ENCODE results near the gene OTUD5.

The OTUD5 gene

GRCh38 chrX:48937054-48937907, 20.1 kb downstream of the OTUD5 start:
- DNase-seq, result peak; percentile 40

DNA sequence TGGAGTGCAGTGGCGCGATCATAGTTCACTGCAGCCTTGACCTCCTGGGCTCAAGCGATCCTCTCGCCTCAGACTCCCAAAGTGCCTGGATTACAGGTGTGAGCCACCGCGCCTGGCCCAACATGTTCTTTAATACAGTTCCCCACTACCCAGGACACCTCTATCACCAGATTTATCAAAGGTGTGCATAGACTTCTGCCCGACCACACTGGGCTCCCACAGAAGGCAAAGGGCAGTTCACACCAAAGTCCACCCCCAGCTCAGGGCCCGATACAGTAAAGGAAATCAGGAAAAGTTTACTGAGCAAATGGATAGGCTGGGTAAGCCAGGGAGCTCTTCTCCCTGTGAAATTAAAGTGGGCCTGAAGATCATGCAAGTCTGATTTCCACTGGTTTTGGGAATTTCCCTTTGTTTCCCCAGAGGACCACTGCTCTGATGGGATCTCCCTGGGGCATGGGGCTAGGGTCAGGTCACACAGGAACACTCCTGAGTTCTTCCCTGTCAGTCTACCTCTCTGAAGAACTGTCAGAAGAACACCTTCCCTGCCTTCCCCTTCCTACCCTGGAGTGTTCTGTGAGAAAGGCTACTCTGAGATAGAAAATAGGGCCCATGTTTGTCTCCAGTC, 20.9 kb downstream of the OTUD5 start:
- DNase-seq, result no peak

- DNase-seq, result no peak
Measured at GRCh38 chrX:48935301-48935670, 22.1 kb downstream of the OTUD5 start.

DNA sequence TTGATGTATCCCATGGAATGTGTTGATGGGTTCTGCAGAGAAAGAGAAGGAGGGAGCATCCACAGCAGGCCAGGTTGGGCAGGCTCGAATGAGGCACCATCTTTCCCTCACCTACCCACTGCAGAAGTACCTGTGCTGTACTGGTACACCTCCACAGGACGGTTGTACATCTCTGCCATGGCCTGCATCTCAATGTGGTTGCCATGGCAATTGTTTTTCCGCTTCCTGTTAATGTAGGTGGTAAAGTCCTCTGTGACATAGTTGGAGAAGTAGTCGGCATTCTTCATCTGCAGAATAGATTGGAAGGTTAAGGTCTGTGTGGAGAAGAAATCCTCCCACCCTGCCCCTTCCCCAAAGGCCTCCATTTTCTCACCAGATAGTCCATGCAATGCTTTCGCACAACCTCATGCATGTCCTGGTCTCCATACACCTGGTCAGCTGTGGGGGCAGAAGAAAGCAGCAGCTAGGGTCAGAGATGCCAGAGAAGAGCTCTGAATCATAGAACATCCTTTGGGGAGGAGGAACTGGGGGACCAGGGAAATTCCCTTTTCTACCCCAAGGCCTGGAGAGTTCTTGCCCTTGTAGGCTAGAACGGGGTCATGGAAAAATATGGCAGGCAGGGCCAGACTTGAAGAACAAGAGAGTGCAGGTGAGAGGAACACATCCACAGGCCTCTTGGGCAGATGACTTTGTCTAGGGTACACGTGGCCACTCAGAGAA, 22.7 kb downstream of the OTUD5 start:
- DNase-seq, result no peak

- DNase-seq, result no peak
Measured at GRCh38 chrX:48933757-48934156, 23.6 kb downstream of the OTUD5 start.

DNA sequence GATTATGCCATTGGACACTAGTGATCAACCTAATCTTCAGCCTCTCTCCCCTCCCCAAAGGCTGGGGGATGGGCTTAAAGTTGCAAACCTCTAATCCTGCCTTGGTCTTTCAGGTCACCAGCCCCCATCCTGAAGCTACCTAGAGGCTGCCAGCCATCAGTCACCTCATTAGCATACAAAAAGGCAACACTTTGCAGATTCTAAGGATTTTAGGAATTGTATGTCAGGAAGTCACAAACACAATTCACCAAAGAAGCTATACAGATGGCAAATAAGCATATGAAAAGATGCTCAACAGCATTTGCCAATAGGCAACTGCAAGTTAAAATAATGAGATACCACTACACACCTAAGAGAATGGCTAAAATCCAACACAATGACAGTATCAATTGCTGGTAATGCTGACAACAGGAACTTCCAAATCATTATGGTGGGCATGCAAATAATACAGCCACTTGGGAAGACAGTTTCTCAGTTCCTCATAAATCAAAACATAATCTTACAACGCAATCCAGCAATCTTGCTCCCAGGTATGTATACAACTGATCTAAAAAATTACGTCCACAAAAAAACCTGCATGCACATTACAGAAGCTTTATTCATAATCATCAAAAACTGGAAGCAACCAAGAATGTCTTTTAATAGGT, 29.5 kb downstream of the OTUD5 start:
- no peak for DNase-seq

DNA sequence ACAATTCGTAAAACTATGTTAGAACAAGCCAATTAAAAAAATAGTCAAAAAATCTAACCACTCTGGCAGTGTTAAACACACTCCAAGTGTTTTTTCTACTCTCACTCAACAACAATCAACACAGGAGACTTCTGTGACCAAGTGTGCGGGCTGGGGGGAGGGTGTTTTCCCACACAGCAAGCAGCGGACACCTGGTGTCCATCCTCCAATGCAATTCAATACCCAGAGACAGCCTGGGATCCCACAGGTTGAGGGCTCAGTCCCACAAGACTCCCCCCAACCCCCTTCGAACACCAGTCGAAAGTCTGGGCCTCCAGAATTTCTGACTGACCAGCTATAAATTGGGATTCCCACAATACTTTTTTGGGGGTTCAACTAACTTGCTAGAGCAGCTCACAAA, 30.3 kb downstream of the OTUD5 start:
- no peak for DNase-seq

GRCh38 chrX:48924270-48924669, 33.1 kb downstream of the OTUD5 start:
- DNase-seq, result no peak

DNA sequence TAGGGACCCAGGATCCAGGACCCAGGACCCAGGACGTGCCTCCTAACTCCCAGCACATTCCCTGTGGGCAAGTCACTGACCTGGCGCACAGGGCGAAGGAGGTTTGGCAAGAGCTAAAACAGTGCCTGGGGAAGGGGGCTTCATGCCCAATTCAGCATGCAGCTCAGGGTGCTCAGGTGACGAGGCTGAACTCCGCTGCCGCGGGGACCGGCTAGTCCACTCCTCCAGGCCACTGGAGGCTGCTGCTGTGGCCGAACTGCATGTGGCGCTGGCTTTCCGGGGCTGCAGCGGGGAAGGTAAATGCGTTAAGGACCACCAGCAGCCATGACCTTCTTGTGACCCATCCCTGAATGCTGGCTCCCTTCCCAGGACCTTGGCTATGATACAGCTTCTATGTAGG, 33.6 kb downstream of the OTUD5 start:
- DNase-seq, result no peak

DNA sequence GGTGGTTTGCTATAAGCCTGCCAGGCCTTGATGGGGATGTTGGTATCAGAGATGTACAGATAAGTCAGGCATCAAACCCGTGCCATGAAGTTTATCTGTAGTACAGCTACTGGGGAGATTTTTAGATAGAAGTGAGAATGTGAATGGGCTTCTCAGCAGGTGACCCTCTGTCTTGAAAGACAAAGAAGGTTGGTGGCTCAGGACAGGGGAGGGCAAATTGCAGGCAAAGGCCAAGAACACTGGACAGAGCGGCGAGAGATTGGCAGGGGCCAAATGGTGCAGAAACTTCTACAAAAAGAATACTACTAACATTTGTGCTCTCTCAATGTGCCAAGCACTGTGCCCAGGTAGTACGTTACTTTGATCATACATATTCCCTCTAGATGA, 36.7 kb downstream of the OTUD5 start:
- no peak for DNase-seq

GRCh38 chrX:48919947-48920717, 37.3 kb downstream of the OTUD5 start:
- no peak for DNase-seq

DNA sequence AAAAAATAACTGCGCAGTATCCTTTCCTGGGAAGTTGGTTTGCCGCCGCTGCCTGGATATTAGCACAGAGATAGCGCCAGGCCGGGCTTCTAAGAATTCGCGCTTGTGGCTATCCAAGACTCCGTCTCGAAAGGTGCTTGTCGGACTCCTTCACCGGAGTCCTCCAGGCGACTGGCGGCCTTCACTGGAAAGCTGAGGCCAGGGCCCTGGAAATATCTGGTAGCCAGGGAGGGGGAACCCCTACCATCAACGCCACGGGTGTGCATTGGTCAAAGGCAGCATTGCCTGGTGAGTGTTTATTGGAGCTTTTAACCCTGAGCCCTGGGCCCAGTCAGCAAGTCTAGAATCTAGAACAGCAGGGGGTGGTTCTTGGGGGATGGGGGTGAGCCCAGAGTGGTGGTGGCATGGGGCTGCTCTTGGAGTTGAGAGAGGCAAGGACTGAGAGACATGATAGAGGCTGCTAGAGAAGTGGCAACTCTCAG, 38.0 kb downstream of the OTUD5 start:
- no peak for DNase-seq

DNA sequence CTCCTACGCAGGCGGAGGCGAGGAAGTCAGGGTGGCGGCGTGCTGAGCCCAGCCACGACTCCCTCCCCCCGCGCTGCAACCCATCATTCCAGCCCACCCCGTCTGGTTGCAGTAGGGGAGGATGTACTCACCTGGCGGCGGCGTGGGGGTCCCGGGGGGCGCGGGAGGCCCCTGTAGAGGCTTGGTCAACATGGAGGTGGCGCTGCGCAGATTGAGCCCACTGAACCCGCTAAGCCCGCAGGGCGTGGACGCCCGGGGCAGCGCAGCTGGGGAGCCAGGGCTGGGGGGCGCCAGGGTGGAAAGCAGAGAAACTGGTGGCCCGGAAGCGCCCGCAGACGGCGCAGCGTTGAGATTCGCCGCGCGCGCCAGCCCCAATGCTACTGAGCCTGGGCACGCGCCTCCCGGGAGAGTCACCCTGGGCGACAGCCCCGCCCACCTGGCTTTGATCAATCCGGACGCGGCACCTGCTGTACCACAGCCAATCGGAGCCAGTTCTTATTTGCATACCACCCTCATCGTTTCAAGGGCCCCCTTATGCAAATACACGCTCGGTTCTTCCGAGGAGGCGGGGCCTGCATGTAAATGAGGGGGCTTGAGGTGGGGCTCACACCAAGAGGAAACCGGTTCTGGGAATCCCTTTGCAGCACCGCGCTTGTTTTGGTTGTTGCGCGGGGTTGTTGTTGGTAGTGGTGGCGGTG, 38.6 kb downstream of the OTUD5 start, which contains the start of gene PIM2:
PIM2 (minus strand) TSS at position 382 of the 698 bp plus-strand sequence; CDS start at position 192, 190 bp downstream.
- peak; percentile 74 for DNase-seq

DNA sequence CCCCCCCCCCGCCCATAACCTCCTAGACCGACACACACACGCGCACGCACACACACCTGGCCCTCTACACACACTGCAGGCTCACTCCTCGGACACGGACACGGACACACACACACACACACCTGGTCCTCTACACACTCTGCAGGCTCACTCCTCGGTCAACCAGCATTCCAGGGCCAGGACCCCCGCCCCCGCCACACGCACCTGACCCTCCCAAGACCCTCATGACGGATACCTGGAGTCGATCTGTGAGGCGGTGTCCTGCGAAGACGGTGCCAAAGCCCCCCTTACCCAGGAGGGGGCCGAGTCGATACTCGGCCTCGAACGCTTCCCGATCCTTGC, 39.1 kb downstream of the OTUD5 start:
- DNase-seq, result no peak

GRCh38 chrX:48917139-48918001, 40.0 kb downstream of the OTUD5 start:
- peak; percentile 85 for DNase-seq

DNA sequence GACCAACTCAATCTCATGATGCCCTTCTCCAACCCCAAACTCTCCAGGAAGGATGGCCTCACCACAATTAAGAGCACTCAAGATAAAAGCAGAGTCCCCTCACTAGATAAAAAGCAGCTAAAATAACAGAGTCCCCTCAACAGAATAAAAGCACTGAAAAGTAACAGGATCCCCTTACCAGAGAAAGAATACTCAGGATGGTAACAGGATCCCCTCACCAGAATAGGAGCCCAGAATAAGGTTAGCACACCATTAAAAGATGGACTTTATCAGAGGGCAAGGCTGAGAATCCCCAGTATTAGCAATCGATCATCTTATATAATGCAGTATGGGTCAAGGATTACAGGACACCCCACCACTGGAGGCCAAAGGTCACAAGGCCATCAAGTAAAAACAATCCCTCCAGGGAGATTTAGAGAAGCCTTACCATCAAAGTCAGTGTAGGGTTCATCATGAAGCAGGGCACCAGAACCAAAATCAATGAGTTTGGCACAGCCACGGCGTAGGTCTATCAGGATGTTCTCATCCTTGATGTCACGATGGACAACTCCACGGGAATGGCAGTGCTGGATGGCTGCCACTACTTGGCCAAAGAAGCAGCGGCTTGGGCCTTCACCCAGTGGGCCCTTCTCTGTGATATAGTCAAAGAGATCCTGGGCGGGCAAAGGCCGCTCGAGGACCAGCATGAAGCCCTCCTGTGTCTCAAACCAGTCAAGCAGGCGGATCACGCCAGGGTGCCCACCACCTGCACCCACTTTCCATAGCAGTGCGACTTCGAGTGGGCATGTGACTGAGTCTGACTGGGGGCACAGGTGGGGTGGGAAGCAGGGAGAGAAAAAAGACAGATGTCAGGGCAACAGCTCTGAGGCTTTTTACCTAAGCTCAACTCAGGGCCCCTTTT, 42.6 kb downstream of the OTUD5 start:
- no peak for DNase-seq

DNA sequence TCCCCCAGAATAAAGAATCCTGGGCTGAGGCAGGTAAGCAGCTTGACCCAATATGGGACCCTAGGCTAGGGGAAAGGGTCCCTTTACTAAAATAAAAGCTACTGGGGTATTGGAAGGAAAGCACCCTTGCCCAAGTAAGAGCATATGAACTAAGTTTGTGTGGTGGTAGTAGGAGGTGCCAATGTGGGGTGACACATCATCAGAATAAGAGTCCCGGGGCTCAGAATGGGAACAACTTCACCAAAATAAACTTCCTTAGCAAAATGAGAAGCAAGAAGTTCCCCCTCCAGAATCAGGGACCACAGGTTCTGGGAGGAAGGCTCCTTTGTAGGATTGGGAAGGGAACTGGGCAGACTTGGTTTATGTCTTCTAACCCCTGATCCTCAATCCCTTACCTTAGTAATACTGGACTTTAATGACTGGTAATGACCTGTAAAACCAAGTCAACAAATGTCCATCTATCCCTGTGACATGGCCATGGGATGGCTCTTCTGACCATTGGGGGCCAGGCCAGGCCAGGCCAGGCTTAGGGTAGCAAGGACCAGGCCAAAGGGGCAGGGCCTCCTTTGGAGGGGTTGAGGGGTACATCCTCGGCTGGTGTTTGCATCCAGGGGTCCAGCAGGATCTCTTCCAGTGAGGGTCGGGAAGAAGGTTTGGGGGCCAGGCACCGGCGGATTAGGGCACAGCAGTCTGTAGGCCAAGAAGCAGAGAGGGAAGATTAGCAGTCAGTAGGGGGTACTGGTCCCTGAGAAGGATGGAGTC, 43.6 kb downstream of the OTUD5 start:
- DNase-seq, result no peak

GRCh38 chrX:48911412-48912182, 45.8 kb downstream of the OTUD5 start, which contains the start of gene SLC35A2:
Gene SLC35A2 (minus strand): TSS chrX:48911646. CDS start chrX:48911636, 10 bp downstream.
- peak; percentile 62 for DNase-seq
